Measurements from ENCODE around the gene PGGT1B.
A peak's percentile ranks its signal among the peaks of the same experiment; 100 is the strongest.

Gene PGGT1B

DNA sequence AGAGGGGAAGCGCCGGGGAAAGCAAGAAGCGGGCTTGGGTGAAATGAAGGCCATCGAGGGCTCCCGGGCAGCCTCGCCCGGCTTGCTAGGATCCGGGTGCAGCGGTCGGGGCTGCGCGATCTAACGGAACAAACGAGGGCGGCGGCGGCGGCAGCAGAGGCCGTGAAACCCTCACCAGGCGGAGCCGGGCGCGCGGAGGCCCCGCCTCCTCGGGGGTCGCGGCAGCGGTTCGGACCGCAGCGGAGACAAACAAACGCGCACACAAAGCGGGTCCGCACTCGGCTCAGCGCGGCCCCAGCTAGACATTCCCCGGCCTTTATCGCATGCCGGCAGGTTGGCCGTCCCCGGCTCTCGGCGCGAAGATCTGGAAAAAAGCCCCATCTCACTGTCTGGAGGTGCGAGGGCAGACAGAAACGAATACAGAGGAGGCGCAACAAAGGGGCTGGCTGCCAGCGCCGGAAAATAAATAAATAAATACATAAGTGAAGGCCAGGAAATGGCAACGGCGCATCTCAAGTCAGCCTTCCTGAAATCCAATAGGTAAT, 82.4 kb downstream of the PGGT1B start:
- no peak for DNase-seq (ENCODE audit: low read depth)

- no peak for DNase-seq (ENCODE audit: low read depth)
These were observed 83.1 kb downstream of the PGGT1B start for GRCh38 chr5:115179394-115180164.

DNA sequence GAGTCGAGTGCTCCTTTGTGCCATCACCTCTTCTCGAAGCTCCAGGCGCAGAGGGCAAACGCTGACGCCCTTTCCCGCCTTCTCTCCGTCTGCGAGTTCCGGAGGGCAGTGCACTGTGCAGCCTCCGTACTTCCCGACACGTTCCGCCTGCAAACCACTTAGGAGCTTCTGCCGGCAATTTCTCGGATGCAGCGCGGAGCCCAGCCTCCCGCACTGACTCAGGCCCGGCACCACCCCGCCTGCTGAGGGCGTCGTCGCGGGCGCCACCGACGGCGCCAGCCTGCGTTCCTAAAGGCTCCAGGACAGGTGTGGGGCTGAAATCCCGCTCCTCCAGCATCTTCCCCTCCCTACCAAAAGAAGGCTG, 83.7 kb downstream of the PGGT1B start:
- no peak for DNase-seq (ENCODE audit: low read depth)

GRCh38 chr5:115170929-115171510, 91.7 kb downstream of the PGGT1B start:
- no peak for DNase-seq (ENCODE audit: low read depth)

DNA sequence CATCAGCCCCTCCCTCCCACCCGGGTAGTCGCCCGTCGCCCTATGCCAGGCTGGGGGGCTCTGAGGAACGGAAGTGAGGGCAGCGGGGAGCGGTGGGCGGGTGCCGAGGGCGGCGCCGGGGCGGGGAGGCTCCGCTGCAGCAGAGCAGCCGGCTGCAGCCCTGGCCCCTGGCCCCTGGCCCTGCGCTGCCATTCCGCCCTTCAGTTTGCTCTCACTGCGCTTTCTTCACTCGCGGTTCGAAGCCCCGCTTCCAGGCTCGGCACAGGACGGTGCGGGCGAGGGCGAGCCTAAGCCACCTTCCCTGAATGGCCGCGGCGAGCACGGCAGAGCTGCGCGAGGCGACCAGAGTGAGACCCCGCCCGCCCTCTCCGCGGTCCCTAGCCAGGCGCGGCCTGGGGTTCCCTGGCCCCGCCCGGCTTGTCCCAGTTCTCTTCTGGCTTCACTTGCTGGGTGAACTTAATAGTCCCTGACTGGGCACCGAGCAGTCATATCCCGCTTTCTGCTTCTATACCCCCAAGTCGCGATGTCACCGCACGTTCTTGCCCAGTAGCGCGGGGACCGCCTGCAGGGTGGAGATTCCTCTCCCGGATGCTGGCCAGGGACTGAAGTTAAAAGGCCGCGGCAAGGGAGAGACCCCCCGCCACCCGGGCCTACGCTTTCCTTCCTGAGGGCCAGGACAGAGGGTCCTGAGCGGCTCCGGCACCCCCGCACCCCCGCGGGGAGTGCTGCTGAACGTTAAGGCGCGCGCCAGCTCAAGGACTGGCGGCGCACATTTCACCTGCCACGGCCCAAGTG, 92.3 kb downstream of the PGGT1B start:
- no peak for DNase-seq (ENCODE audit: low read depth)

GRCh38 chr5:115169487-115170133, 93.1 kb downstream of the PGGT1B start, which contains the start of gene TRIM36:
TSS of gene TRIM36 (minus strand) at chr5:115169908. CDS start at chr5:115169634, 274 bp downstream.
- peak; percentile 77 for DNase-seq (ENCODE audit: low read depth)

DNA sequence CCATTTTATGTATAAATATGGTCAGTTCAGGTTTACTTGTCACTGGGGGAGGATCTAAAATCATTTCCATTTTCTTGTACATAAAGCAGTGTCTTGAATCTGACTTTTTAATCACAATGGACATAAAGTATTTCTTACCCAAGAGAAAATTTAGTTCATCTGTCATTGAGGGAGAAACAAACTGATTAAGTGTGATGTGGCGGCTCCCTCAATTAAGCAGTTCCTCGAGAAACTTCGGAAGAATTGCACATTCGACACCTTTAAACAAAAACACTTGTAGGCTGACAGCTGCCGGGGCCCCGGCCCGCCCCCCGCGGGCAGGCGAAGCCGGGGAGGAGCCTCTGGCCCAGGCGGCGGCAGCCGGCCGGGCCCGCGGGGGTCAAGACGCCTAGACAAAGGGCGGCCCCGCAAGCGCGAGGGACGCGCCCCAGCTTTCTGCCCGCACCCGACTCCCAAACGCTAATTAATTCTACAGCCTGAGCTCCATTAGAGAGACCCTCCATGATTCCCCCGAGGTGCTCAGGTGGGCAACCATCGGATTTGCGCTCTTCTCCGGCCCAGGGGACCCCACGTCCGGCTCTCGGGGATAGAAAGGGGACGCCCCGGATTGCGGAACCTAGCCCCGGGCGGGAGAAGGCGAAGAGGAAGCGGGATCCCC, 93.7 kb downstream of the PGGT1B start:
- DNase-seq (ENCODE audit: low read depth): no peak

DNA sequence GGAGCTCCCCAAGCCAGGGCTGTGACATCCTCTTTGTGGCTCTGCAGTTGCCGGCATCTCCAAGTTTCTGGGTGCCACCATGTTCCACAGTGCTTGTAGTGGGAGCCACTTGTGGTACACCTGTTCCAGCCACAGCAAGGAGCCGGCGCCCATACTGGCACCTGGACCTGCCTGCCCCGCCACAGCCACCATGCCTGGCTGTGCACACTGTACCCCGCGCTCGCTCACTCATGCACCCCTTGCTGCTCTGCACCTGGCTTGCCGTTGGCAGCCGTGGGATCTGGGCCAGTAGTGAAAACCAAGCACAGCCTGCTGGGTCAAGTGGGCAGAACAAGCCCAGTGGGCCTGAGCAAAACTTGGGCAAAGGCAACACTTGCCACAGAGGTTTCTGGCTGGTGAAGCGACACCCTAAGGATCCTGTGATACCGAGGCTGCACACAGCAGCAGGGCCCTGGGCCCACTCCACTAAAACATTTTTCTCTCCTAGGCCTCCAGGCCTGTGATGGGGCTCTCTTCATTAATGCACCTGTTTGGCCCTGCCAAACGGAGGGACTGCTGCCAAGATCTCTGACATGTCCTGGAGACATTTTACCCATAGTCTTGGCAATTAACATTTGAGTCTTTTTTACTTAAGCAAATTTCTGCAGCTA, 95.8 kb downstream of the PGGT1B start:
- DNase-seq (ENCODE audit: low read depth): no peak

DNA sequence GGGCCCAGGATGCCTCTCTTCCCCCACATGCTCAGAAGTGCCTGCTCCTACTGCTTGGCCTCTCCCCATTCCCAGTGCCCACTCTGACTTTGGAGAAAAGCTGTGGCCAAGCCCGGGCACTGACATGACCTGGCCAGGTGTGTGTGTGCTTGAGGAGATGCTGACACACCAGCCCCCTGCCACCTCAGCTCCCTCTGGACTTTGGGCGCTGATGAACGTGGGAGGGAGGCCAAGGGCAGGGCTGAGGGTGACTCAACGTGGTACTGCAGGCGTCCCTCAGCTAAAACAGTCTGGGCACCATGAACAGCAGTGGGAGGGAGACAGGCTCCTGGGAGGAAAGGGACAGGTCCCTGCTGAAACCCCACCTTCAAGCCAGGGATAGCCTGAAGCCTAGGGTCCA, 96.9 kb downstream of the PGGT1B start:
- DNase-seq (ENCODE audit: low read depth): no peak

GRCh38 chr5:115160975-115161475, 101.7 kb downstream of the PGGT1B start:
- no peak for DNase-seq (ENCODE audit: low read depth)
